ENCODE data around the gene CGNL1. TPM values are rescaled to one million over a fixed set of nuclear protein-coding genes. Genes with fewer than 3 reads are reported as not detected.

Gene CGNL1
- total and polyA plus RNA-seq, 10 of the 15 experiments (the other 5 are each of a cell fraction or from before 2014, with no cell fraction given): under 0.01 to 0.27 (median 0.04) TPM; not detected in 3

DNA sequence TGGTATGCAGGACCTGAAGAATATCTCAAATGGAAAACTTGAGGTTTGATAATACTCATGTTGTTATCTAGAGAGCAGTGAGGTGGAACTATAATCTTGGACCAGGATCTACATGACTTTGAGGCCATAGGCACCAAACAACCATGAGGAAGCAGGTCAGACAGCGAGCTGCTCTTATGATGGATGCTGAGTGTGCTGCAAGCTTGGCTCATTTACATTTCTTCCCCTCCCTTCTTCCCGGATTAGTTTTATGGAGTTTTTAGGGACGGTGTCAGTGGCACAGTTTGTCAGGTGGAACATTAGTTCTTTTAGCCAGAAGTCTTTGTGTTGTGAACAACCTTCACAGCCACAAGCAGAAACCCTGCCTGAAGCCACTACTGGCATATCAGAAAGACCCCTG is 207.4 kb downstream of the CGNL1 start (continued):
- TF ChIP-seq EP300 (IDR thresholded peaks at IDR 0.05; ENCODE audit: borderline replicate concordance in 1 of 2, control insufficient read depth in 1 of 2, low read depth in 2 of 2, low read length in 2 of 2) (no peak), LARP7 (IDR thresholded peaks at IDR 0.05) (no peak), STAT3 (IDR thresholded peaks at IDR 0.05; ENCODE audit: low read depth, low read length) (no peak)

DNA sequence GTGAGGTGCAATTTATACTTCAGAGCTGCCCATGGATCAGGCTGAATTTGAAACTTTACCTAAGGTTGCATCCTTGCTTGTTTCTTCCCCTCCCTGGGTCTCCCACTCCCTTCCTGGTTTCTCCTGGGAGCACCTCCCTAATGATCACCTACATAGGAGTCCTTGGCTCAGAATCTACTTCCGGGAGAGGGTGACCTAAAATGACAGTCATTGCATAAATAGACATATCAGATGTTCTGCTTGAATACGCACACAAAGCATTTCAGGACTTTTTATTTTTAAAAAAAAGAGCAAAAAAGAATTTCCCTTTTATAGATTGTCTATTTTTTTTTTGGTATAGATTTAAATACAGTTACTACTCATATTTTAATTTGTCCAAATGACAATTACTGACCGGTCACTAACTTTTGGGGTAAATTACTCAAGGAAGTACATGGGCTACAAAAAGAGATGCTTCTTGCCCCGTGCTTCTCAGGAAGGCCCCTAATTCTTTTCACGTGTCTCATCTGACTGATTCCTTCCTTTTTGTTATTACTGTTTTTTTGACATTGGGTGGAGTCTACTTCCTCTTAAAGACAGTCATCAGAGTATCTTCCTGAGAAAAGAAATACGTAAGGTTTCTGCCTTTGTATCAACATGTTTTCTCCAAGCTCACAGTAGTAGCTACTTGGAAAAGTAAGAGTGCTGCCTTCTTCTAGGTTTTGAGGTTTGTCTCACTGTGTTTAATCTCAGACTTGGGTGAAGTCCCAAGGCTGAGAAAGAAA is 210.5 kb downstream of the CGNL1 start:
- H3K27me3 ChIP-seq (replicated peaks in 1 of 2; ENCODE audit: control insufficient read depth in 2 of 2, insufficient read depth in 2 of 2, low read length in 1 of 2): peaks cover 5% of the 10 kb centered on the region in 2 experiments; a peak in 3 of 4 replicates
- no peaks in the 10 kb centered on the region; the same call in 2 of the 3 replicates for H3K9me3 ChIP-seq (replicated peaks; ENCODE audit: control insufficient read depth, insufficient read depth, low read length)
- CTCF ChIA-PET: interaction anchor here (0.8 to 1.2 kb wide), 2 partner anchors 12 to 27 kb away, joined by 3 read pairs; no protein-coding TSS in a partner anchor
- H3K4me2 ChIP-seq (ENCODE audit: control insufficient read depth, insufficient read depth): no peak overlapping the region
- DNase-seq (ENCODE audit: low read depth, low spot score): no peak
- RAD21 ChIA-PET (ENCODE audit: unreplicated experiment): no interaction called here
- SMC1A ChIA-PET (ENCODE audit: uncharacterized antibody, unreplicated experiment): no interaction called here
- no peaks in the 10 kb centered on the region for H3K4me1 ChIP-seq (ENCODE audit: control insufficient read depth, insufficient read depth, low read length)
- no peak overlapping the region for H3K27ac ChIP-seq (ENCODE audit: control insufficient read depth, insufficient read depth)
- no peak; the same call in none of the 3 replicates for ATAC-seq
- in situ Hi-C loops (cut with MboI) (no loop called here), intact Hi-C loops (cut with micrococcal nuclease; ENCODE audit: unreplicated experiment) (no loop called here)
- H2AFZ ChIP-seq (ENCODE audit: control insufficient read depth, low read depth, low read length): no peak overlapping the region
- H3K36me3 ChIP-seq (ENCODE audit: control insufficient read depth in 2 of 2, insufficient read depth in 2 of 2, low read length in 1 of 2): no peaks in the 10 kb centered on the region
- no peak for FAIRE-seq
- no TSS peak for BruUV-seq (replicated peaks)
- no peaks in the 10 kb centered on the region for H3K79me2 ChIP-seq (ENCODE audit: control insufficient read depth, insufficient read depth, low read length)
- no peak overlapping the region for H3K4me3 ChIP-seq
- H3K9ac ChIP-seq (ENCODE audit: control insufficient read depth, insufficient read depth, low read length): no peak overlapping the region
- no peaks in the 10 kb centered on the region for H4K20me1 ChIP-seq (ENCODE audit: control insufficient read depth, insufficient read depth)
- 8% methylated on average over 6 of the region's 6 CpGs for WGBS (ENCODE audit: insufficient coverage, insufficient replicate concordance, low lambda C conversion rate, missing lambda C conversion rate)
- POLR2A ChIA-PET: no interaction called here
- TF ChIP-seq, protein P1, sequence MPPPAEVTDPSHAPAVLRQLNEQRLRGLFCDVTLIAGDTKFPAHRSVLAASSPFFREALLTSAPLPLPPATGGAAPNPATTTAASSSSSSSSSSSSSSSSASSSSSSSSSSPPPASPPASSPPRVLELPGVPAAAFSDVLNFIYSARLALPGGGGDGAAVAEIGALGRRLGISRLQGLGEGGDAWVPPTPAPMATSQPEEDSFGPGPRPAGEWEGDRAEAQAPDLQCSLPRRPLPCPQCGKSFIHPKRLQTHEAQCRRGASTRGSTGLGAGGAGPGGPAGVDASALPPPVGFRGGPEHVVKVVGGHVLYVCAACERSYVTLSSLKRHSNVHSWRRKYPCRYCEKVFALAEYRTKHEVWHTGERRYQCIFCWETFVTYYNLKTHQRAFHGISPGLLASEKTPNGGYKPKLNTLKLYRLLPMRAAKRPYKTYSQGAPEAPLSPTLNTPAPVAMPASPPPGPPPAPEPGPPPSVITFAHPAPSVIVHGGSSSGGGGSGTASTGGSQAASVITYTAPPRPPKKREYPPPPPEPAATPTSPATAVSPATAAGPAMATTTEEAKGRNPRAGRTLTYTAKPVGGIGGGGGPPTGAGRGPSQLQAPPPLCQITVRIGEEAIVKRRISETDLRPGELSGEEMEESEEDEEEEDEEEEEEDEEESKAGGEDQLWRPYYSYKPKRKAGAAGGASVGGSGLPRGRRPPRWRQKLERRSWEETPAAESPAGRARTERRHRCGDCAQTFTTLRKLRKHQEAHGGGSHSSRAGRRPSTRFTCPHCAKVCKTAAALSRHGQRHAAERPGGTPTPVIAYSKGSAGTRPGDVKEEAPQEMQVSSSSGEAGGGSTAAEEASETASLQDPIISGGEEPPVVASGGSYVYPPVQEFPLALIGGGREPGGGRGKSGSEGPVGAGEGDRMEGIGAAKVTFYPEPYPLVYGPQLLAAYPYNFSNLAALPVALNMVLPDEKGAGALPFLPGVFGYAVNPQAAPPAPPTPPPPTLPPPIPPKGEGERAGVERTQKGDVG (CRISPR knock-in tag; IDR thresholded peaks at IDR 0.05): no peak
- no peak for TF ChIP-seq SRF (IDR thresholded peaks at IDR 0.05; ENCODE audit: low read depth in 2 of 2, low read length in 2 of 2)
- TF ChIP-seq, protein P2, sequence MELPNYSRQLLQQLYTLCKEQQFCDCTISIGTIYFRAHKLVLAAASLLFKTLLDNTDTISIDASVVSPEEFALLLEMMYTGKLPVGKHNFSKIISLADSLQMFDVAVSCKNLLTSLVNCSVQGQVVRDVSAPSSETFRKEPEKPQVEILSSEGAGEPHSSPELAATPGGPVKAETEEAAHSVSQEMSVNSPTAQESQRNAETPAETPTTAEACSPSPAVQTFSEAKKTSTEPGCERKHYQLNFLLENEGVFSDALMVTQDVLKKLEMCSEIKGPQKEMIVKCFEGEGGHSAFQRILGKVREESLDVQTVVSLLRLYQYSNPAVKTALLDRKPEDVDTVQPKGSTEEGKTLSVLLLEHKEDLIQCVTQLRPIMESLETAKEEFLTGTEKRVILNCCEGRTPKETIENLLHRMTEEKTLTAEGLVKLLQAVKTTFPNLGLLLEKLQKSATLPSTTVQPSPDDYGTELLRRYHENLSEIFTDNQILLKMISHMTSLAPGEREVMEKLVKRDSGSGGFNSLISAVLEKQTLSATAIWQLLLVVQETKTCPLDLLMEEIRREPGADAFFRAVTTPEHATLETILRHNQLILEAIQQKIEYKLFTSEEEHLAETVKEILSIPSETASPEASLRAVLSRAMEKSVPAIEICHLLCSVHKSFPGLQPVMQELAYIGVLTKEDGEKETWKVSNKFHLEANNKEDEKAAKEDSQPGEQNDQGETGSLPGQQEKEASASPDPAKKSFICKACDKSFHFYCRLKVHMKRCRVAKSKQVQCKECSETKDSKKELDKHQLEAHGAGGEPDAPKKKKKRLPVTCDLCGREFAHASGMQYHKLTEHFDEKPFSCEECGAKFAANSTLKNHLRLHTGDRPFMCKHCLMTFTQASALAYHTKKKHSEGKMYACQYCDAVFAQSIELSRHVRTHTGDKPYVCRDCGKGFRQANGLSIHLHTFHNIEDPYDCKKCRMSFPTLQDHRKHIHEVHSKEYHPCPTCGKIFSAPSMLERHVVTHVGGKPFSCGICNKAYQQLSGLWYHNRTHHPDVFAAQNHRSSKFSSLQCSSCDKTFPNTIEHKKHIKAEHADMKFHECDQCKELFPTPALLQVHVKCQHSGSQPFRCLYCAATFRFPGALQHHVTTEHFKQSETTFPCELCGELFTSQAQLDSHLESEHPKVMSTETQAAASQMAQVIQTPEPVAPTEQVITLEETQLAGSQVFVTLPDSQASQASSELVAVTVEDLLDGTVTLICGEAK (IDR thresholded peaks at IDR 0.05; ENCODE audit: borderline replicate concordance): no peak
- TF ChIP-seq, protein P3, sequence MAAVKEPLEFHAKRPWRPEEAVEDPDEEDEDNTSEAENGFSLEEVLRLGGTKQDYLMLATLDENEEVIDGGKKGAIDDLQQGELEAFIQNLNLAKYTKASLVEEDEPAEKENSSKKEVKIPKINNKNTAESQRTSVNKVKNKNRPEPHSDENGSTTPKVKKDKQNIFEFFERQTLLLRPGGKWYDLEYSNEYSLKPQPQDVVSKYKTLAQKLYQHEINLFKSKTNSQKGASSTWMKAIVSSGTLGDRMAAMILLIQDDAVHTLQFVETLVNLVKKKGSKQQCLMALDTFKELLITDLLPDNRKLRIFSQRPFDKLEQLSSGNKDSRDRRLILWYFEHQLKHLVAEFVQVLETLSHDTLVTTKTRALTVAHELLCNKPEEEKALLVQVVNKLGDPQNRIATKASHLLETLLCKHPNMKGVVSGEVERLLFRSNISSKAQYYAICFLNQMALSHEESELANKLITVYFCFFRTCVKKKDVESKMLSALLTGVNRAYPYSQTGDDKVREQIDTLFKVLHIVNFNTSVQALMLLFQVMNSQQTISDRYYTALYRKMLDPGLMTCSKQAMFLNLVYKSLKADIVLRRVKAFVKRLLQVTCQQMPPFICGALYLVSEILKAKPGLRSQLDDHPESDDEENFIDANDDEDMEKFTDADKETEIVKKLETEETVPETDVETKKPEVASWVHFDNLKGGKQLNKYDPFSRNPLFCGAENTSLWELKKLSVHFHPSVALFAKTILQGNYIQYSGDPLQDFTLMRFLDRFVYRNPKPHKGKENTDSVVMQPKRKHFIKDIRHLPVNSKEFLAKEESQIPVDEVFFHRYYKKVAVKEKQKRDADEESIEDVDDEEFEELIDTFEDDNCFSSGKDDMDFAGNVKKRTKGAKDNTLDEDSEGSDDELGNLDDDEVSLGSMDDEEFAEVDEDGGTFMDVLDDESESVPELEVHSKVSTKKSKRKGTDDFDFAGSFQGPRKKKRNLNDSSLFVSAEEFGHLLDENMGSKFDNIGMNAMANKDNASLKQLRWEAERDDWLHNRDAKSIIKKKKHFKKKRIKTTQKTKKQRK (IDR thresholded peaks at IDR 0.05; ENCODE audit: low read depth, low read length): no peak

All from GM12878 (cell line).